Caco-2 (cell line): Measurements from ENCODE around the gene SERTAD4. TPM values are rescaled to one million over a fixed set of nuclear protein-coding genes. Genes with fewer than 3 reads are reported as not detected.

Source experiments
- BruUV-seq: library from RNA; stranded (reverse); fragments of 400-500 nt; replicated peaks from 2 replicates; lab custom pipeline; 2021; lab: Mats Ljungman, UMichigan
- CTCF ChIA-PET: fragments of 300-600 bp; sonication (Branson Sonifier 250); formaldehyde crosslinking; loops from one replicate; lab custom pipeline; 2022; ENCODE audit warnings: antibody characterized with exemption; lab: Charles Lee
- POLR2A ChIA-PET: fragments of 300-600 bp; sonication (Branson Sonifier 250); formaldehyde crosslinking; loops from one replicate; lab custom pipeline; 2022; ENCODE audit warnings: antibody characterized with exemption; lab: Charles Lee
- DNase-seq, 2 experiments: peaks; one replicate each; pipeline versions ENCODE4 v3.0.0 to v3.0.0-alpha.2; 2020 to 2022
- H3K27me3 ChIP-seq: replicated peaks from 2 replicates; pipeline ENCODE4 v1.6.0; 2011; ENCODE audit warnings: low read length; ENCODE audit not compliant: control insufficient read depth, insufficient read depth
- H3K36me3 ChIP-seq: 2 replicates; pipeline ENCODE4 v1.5.1; 2011; ENCODE audit warnings: low read length; ENCODE audit not compliant: control insufficient read depth, insufficient read depth
- H3K4me1 ChIP-seq: fragments of 250-450 bp; sonication (Bioruptor Pico); 2 replicates; pipeline ENCODE4 v1.5.1; 2020; ENCODE audit warnings: mild to moderate bottlenecking
- H3K4me3 ChIP-seq: 2 replicates; pipeline ENCODE4 v1.5.1; 2011; ENCODE audit warnings: low read depth, mild to moderate bottlenecking, control low read depth, low read length
- H3K9me3 ChIP-seq: fragments of 250-450 bp; sonication (Bioruptor Pico); 2 replicates; pipeline ENCODE4 v1.5.1; 2020; ENCODE audit warnings: mild to moderate bottlenecking, moderate library complexity
- H3K27ac Mint-ChIP-seq: one replicate; pipeline ENCODE4 v1.8.0; 2022; ENCODE audit warnings: mixed read lengths; ENCODE audit not compliant: unreplicated experiment
- H3K27me3 Mint-ChIP-seq: one replicate; pipeline ENCODE4 v1.8.0; 2022; ENCODE audit warnings: mixed read lengths; ENCODE audit not compliant: insufficient read depth, unreplicated experiment
- H3K36me3 Mint-ChIP-seq: one replicate; pipeline ENCODE4 v1.8.0; 2022; ENCODE audit warnings: mild to moderate bottlenecking, mixed read lengths; ENCODE audit not compliant: insufficient read depth, unreplicated experiment
- H3K4me1 Mint-ChIP-seq: one replicate; pipeline ENCODE4 v1.8.0; 2022; ENCODE audit warnings: low read depth, mixed read lengths; ENCODE audit not compliant: unreplicated experiment
- H3K4me3 Mint-ChIP-seq: one replicate; pipeline ENCODE4 v1.8.0; 2022; ENCODE audit warnings: mild to moderate bottlenecking, moderate library complexity, mixed read lengths; ENCODE audit not compliant: unreplicated experiment
- H3K9me3 Mint-ChIP-seq: one replicate; pipeline ENCODE4 v1.8.0; 2022; ENCODE audit warnings: mixed read lengths; ENCODE audit not compliant: unreplicated experiment
- intact Hi-C: fragments of 100-400 bp; cut with micrococcal nuclease; formaldehyde crosslinking; loops from one replicate; pipeline ENCODE4 v1.10.0; 2022; ENCODE audit not compliant: unreplicated experiment
- total RNA-seq: library from RNA; stranded (reverse); gene quantifications from 2 replicates; pipeline ENCODE4 v1.2.3, GENCODE V29; 2022
- TF ChIP-seq, protein P1 (sequence below), 2 experiments: fragments of 200-600 bp in 1 of 2; IDR thresholded peaks; 1 replicate in 1 of 2; 2 replicates in 1 of 2; pipeline versions ENCODE4 v1.5.1 to v1.8.0; 2011 to 2022; ENCODE audit warnings: antibody characterized with exemption in 1 of 2, control low read depth in 1 of 2, inconsistent platforms in 1 of 2, low read depth in 1 of 2, low read length in 1 of 2, mild to moderate bottlenecking in 1 of 2, moderate library complexity in 1 of 2; ENCODE audit not compliant: insufficient read depth in 1 of 2, severe bottlenecking in 1 of 2, unreplicated experiment in 1 of 2

Gene SERTAD4
- total RNA-seq, 1 experiment from 2014 or later: 2.8 TPM

DNA sequence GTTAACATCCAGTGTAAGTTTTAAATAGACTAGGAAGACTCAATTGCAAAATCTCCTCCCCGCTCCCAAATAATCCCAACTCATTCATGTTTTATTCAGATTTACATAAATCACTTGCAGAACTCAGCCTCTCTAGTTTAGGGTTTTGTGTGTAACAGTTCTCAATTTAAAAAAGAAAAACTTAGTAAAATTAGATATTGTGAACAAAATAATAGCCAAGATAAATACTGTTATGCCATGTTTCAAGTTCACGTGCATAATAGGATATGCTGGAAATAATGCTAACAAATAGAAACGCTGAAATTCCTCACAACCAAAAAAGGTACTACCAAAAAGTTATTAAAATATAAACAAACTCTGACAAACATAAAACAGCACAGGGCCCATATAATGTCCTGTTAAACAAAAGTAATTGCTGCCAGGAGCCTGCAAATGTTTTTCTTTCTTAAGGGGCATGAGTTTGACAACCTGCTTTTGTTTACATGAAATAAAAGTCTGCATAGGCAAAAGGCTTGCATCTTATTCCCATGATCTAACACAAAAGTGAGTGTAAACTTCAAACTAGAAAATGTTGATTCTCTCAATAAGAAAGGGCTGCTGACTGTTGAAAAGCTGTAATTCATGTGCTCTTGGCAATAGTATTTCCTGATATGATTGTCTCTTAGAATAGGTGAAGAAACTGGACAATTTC, 2.9 kb downstream of the SERTAD4 start:
- Histone ChIP-seq H3K4me1 (peaks cover 3% of the 10 kb centered on the region; the same call in 1 of the 2 replicates), H3K27me3 (no peaks in the 10 kb centered on the region), H3K4me3 (no peak overlapping the region), H3K9me3 (no peaks in the 10 kb centered on the region), H3K36me3 (no peaks in the 10 kb centered on the region)
- BruUV-seq: no TSS peak
- Mint-ChIP-seq H3K27me3 (no peaks in the 10 kb centered on the region), H3K9me3 (no peaks in the 10 kb centered on the region), H3K4me1 (peaks cover 8% of the 10 kb centered on the region), H3K36me3 (no peaks in the 10 kb centered on the region), H3K27ac (no peak overlapping the region), H3K4me3 (no peak overlapping the region)
- ChIA-PET CTCF (no interaction called here), POLR2A (no interaction called here)
- TF ChIP-seq, protein P1, sequence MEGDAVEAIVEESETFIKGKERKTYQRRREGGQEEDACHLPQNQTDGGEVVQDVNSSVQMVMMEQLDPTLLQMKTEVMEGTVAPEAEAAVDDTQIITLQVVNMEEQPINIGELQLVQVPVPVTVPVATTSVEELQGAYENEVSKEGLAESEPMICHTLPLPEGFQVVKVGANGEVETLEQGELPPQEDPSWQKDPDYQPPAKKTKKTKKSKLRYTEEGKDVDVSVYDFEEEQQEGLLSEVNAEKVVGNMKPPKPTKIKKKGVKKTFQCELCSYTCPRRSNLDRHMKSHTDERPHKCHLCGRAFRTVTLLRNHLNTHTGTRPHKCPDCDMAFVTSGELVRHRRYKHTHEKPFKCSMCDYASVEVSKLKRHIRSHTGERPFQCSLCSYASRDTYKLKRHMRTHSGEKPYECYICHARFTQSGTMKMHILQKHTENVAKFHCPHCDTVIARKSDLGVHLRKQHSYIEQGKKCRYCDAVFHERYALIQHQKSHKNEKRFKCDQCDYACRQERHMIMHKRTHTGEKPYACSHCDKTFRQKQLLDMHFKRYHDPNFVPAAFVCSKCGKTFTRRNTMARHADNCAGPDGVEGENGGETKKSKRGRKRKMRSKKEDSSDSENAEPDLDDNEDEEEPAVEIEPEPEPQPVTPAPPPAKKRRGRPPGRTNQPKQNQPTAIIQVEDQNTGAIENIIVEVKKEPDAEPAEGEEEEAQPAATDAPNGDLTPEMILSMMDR (IDR thresholded peaks at IDR 0.05; ENCODE audit: insufficient read depth in 1 of 2, low read depth in 1 of 2, low read length in 1 of 2, severe bottlenecking in 1 of 2, unreplicated experiment in 1 of 2): no peak
- no peak for DNase-seq
- intact Hi-C loops: loop anchor here (2.0 kb wide), 1 partner anchor 15 kb away; no protein-coding TSS in a partner anchor

DNA sequence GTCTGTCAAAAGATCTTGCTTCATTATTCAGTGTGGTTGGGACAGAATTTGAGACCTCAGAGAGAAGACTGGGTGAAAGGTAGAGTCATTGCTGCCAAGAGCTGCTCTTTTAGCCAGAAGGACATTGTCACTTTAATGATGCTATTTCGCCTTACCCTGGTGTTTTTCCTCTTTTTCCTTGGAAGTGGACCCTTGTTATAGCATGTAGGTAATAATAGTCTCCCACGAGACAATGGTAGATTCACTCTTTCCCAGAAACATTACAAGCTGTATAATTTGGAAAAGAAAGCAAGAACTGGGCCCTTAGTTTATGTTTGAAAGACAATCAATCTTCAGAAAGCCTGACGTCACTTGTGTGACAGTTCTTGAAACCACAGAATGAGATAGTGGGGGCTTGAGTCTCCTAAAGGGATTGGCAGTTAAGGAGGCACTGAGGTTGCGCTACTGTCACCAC, 3.8 kb downstream of the SERTAD4 start:
- Histone ChIP-seq H3K36me3 (no peaks in the 10 kb centered on the region), H3K27me3 (no peaks in the 10 kb centered on the region), H3K9me3 (no peaks in the 10 kb centered on the region), H3K4me1 (peaks cover 3% of the 10 kb centered on the region; the same call in 1 of the 2 replicates), H3K4me3 (no peak overlapping the region)
- H3K27me3 Mint-ChIP-seq: no peaks in the 10 kb centered on the region
- BruUV-seq: no TSS peak
- TF ChIP-seq, protein P1 (IDR thresholded peaks at IDR 0.05; ENCODE audit: insufficient read depth in 1 of 2, low read depth in 1 of 2, low read length in 1 of 2, severe bottlenecking in 1 of 2, unreplicated experiment in 1 of 2): no peak
- ChIA-PET CTCF (no interaction called here), POLR2A (no interaction called here)
- H3K4me1 Mint-ChIP-seq: peaks cover 8% of the 10 kb centered on the region
- no peaks in the 10 kb centered on the region for H3K9me3 Mint-ChIP-seq
- H3K4me3 Mint-ChIP-seq: no peak overlapping the region
- intact Hi-C loops: no loop called here
- no peak for DNase-seq
- H3K27ac Mint-ChIP-seq: no peak overlapping the region
- H3K36me3 Mint-ChIP-seq: no peaks in the 10 kb centered on the region

DNA sequence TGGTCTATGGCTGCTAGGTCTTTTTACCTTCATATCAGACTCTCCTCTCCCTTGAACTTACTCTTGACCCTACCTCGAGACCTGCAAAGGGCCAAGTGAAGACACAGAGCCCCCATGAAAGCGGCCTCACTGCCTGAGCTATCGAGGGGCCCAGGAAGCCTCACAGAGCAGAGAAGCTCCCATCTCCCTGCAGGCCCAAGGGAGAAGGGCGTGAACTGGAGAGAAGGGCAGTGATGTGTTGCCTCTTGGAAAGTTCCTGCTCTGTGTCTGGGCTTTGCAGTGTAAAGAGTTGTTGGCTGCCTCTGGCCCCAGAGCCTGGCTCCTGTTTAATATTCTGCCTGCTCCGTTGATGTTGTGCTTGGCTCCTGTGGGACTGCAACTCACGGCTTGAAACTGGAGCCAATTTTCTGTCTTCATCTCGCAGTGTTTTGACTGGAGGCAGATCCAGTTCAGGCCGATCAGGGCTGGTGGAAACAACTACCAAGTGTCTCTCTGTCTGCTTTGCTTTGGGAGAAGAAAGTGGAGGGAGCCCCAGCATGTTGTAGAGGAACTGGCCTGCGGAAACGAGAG, 4.3 kb downstream of the SERTAD4 start:
- H3K27ac Mint-ChIP-seq: no peak overlapping the region
- no TSS peak for BruUV-seq
- H3K4me3 Mint-ChIP-seq: no peak overlapping the region
- ChIA-PET CTCF (no interaction called here), POLR2A (no interaction called here)
- Histone ChIP-seq H3K4me1 (peaks cover 3% of the 10 kb centered on the region; the same call in 1 of the 2 replicates), H3K36me3 (no peaks in the 10 kb centered on the region), H3K9me3 (no peaks in the 10 kb centered on the region), H3K4me3 (no peak overlapping the region), H3K27me3 (no peaks in the 10 kb centered on the region)
- no peaks in the 10 kb centered on the region for H3K36me3 Mint-ChIP-seq
- no peaks in the 10 kb centered on the region for H3K27me3 Mint-ChIP-seq
- no peaks in the 10 kb centered on the region for H3K9me3 Mint-ChIP-seq
- TF ChIP-seq, protein P1 (IDR thresholded peaks at IDR 0.05; ENCODE audit: insufficient read depth in 1 of 2, low read depth in 1 of 2, low read length in 1 of 2, severe bottlenecking in 1 of 2, unreplicated experiment in 1 of 2): no peak
- H3K4me1 Mint-ChIP-seq: peaks cover 8% of the 10 kb centered on the region
- intact Hi-C loops: no loop called here
- DNase-seq: no peak
